GM18861 (cell line): ENCODE data around the gene STING1.

Experiments
- ATAC-seq: cut with Tn5 transposase; IDR thresholded peaks from one replicate; pipeline ENCODE4 v1.9.1; 2021; ENCODE audit not compliant: unreplicated experiment

The STING1 gene

DNA sequence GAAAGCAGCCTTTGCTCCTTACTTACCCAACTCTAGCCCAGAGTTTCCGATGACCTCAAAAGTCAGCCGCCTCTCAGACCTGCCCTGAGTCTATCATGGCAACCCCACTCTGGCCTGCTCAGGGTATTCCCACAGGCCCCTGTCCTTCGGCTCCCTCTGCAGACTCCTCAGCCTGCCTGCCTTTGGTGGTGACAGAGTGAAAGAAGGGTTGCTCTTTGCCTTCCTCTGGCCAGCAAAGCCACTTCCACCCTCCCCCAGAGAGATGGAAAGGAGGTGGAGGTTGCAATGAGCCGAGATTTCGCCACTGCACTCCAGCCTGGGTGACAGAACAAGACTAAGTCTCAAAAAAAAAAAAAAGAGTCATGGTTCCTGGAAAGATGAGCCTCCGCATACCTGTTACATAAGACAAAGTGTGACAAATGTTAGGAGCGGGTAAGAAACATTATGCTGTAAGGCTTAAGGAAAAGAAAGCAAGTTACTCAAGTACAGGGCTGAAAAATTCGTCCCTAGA is 14.1 kb downstream of the STING1 start:
- ATAC-seq: no peak

GRCh38 chr5:139462586-139463276 is 19.8 kb downstream of the STING1 start, which contains the start of gene ECSCR:
Gene ECSCR (minus strand): TSS chr5:139462743. CDS start chr5:139462670, 73 bp downstream.
- no peak for ATAC-seq

- ATAC-seq: no peak
Measured at GRCh38 chr5:139461698-139462097, 20.9 kb downstream of the STING1 start.

DNA sequence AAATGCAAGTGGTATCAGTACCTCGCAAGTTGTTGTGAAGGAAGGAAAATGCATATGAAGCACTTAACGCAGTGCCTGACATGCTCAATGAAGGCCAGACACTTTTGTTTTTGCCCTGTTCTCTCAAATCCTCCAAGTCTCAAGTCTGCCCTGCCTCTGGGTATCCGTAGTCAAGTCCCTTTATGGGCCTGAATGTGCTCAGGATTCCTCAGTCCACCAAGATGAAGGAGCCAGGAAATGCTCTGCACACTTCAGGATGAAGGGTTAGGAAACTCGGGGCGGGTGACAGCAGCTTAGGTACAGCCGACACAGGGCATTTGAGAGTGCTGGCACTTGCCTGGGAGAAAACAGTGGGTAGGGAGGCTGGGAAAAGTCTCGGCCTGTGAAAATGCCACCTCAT is 21.4 kb downstream of the STING1 start:
- no peak for ATAC-seq

- no peak for ATAC-seq
Measured at GRCh38 chr5:139460455-139460854, 22.1 kb downstream of the STING1 start.

GRCh38 chr5:139459451-139459934 is 23.1 kb downstream of the STING1 start:
- ATAC-seq: peak; percentile 33

- peak; percentile 69 for ATAC-seq
Measured at GRCh38 chr5:139458580-139459407, 23.8 kb downstream of the STING1 start.

GRCh38 chr5:139457653-139458306 is 24.8 kb downstream of the STING1 start:
- ATAC-seq: no peak

- no peak for ATAC-seq
Measured at GRCh38 chr5:139457241-139457640, 25.3 kb downstream of the STING1 start.

- ATAC-seq: no peak
Measured at GRCh38 chr5:139456776-139457175, 25.8 kb downstream of the STING1 start.

GRCh38 chr5:139454568-139455290 is 27.8 kb downstream of the STING1 start:
- ATAC-seq: no peak

DNA sequence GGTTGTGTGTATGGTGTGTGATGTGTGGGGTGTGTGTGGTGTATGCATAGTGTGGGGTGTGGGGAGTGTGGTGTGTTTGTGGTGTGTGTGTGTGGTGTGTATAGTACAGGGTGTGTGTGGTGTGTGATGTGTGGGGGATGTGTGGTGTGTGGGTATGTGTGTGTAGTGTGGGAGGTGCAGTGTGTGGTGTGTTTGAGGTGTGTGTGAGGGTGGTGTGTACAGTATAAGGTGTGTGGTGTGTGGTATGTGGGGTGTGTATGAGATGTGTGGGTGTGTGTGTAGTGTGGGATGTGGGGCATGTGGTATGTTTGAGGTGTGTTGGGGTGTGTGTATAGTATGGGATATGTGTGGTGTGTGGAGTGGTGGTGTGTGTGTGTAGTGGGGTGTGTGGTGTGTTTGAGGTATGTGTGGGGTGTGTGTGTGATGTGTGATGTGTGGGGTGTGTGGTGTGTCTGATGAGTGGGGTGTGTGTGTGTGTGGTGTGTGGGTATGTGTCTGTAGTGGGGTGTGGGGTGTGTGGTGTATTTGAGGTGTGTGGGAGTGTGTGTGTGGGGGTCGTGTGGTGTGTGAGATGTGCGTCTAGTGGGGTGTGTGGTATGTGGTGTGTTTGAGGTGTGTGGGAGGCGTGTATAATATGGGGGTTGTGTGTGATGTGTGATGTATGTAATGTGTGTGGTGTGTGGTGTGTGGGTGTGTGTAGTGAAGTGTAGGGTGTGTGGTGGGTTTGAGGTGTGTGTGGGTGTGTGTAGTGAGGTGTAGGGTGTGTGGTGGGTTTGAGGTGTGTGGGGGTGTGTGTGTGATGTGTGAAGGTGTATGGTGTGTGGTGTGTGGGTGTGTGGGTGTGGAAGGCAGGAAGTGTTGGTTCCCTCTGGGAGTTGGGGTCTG is 28.6 kb downstream of the STING1 start:
- no peak for ATAC-seq

DNA sequence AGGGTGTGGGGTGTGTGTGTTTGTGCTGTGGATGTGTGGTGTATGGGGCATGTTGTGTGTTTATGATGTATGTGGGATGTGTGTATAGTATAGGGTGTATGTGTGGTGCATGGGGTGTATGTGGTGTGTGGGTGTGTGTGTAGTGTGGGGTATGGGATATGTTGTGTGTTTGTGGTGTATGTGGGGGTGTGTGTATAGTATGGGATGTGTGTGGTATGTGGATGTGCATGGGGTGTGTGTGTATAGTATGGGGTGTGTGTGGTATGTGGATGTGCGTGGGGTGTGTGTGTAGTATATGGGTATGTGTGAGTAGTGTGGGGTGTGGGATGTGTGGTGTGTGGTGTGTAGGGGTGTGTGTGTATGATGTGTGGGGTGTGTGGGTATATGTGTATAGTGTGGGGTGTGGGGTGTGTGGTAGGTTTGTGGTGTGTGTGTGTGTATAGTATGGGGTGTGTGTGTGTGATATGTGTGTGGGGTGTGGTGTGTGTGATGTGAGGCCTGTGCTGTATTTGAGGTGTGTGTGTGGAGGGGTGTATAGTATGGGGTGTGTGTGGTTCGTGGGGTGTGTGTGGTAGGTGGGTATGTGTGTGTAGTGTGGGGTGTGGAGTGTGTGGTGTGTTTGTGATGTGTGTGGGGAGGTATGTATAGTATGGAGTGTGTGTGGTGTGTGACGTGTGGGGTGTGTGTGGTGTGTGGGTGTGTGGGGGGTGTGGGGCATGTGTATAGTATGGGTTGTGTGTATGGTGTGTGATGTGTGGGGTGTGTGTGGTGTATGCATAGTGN is 30.5 kb downstream of the STING1 start:
- no peak for ATAC-seq

GRCh38 chr5:139451176-139451575 is 31.4 kb downstream of the STING1 start:
- no peak for ATAC-seq

DNA sequence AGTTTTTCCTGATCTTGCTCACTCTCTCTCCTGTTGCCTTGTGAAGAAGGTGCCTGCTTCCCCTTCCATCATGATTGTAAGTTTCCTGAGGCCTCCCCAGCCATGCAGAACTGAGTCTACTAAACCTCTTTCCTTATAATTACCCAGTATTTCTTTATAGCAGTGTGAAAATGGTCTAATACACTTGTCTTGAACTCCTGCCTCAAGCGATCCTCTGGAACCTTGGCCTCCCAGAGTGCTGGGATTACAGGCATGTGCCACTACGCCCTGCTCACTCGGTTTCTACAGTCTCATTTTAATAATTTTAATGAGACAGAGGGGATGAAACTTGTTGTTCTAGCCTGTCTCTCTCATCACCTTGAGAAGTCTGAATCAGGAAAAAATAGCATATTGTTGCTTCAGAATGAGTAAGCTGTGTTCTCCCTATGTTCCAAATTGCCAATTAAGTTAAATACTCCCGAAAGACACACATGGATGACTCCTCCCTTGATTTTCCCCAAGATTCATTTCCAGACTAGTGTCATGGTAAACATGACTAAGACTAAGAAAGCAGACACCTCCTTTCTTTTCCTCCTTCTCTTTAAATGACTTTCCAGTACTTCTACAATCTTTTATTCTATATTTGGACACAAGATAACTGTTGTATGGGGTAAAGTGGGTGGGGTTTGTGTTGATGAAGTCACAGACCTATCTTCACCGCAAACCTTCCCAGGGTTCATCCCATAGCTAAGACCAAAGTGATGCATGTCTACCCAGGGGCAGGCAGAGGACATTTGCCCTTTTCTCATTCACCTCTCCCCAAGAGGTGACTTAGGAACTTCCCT is 35.4 kb downstream of the STING1 start:
- ATAC-seq: peak; percentile 65

DNA sequence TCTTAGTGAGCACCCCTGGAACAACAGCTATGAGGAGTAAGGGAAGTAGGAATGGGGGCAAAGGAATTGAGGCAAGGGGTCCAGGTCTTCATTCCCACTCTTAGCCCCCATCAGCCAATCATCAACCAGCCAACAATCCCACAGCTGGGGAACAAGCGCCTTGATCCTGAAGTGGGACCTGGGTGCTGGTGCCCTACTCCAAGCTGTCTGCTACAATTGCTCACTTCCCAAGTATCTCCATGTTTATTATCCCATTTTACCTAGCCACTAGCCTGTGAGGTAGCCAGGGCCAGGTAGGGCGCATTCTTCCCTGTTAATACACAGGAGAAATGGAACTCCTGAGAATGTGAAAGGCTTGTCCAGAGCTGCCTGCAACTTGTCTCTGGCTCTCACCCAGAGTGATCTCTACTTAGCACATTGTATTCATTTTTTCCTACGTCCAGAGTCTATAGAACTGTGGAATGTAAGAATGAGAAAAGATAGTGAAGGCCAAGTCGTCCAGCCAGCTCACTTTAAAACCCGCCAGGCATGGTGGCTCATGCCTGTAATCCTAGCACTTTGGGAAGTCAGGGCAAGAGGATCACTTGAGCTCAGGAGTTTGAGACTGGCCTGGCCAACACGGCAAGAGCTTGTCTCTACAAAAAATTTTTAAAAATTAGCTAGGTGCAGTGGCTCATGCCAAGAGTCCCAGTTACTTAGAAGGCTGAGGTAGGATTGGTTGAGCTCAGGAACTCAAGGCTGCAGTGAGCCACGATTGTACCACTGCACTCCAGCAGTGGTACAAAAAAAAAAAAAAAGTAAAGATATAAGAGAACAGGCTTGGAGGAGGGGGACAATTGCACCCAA is 37.0 kb downstream of the STING1 start:
- ATAC-seq: no peak

DNA sequence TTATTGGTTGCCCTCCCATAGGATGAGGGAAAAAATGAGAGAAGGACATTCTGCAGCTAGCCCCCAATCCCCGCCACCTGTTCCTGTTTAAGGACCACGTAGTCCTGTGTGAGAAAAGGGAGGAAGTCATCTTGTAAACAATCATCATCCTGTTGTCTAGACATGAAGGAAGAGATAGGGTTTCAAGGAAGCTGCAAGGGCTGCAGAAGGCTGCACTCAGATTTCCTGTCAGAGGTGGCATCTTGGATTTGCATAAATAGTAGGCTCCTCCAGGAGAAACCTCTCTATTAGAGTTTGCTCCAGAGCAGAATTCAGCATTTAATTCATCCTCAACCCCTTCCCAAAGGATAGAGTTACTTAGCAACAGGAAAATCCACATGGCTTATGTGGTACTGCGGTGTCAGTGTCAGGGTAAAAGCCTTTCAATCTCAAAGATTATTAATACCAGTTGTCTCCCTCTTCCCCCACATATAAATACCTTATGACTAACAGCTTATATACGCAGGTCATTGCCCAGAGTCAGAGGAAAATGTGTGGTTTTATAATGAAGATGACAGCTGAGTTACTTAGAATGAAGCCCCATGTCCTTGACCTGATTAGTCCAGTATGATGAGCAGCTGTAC is 38.6 kb downstream of the STING1 start:
- ATAC-seq: no peak
